ENCODE results near the gene TTLL9.

Gene TTLL9

GRCh38 chr20:31860390-31861134 is 9.9 kb upstream of the TTLL9 start:
- TF ChIP-seq, protein P1, sequence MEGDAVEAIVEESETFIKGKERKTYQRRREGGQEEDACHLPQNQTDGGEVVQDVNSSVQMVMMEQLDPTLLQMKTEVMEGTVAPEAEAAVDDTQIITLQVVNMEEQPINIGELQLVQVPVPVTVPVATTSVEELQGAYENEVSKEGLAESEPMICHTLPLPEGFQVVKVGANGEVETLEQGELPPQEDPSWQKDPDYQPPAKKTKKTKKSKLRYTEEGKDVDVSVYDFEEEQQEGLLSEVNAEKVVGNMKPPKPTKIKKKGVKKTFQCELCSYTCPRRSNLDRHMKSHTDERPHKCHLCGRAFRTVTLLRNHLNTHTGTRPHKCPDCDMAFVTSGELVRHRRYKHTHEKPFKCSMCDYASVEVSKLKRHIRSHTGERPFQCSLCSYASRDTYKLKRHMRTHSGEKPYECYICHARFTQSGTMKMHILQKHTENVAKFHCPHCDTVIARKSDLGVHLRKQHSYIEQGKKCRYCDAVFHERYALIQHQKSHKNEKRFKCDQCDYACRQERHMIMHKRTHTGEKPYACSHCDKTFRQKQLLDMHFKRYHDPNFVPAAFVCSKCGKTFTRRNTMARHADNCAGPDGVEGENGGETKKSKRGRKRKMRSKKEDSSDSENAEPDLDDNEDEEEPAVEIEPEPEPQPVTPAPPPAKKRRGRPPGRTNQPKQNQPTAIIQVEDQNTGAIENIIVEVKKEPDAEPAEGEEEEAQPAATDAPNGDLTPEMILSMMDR (IDR thresholded peaks at IDR 0.05; ENCODE audit: low read depth, low read length): no peak
- DNase-seq (ENCODE audit: extremely low read depth, low read depth): no peak

- TF ChIP-seq, protein P1 (IDR thresholded peaks at IDR 0.05; ENCODE audit: low read depth, low read length): no peak
- no peak for DNase-seq (ENCODE audit: extremely low read depth, low read depth)
Observed at GRCh38 chr20:31861135-31861384, 9.4 kb upstream of the TTLL9 start.

- DNase-seq (ENCODE audit: extremely low read depth, low read depth): no peak
- TF ChIP-seq, protein P1 (IDR thresholded peaks at IDR 0.05; ENCODE audit: low read depth, low read length): no peak
Observed at GRCh38 chr20:31861385-31862156, 8.9 kb upstream of the TTLL9 start.

GRCh38 chr20:31862157-31862470 is 8.3 kb upstream of the TTLL9 start:
- TF ChIP-seq, protein P1 (IDR thresholded peaks at IDR 0.05; ENCODE audit: low read depth, low read length): no peak
- DNase-seq (ENCODE audit: extremely low read depth, low read depth): no peak

DNA sequence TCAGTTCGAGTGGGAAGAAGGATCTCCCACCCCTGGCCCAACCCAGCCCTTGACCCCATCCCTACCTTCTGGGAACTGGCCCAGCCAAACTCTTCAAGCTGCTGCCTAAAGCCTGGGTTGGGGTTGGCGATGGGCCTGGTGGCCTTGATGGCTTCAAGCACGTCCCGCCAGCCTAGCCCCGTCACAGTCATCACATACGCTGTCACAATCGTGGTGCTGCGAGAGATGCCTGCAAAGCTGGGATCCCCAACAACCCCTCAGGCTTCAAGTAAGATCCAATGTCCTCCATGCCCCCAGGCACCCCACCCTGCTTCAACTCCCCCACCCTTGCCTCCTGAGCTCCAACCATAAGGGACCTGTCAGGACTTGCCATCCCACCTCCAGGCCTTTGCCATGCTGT is 7.9 kb upstream of the TTLL9 start:
- TF ChIP-seq, protein P1 (IDR thresholded peaks at IDR 0.05; ENCODE audit: low read depth, low read length): no peak
- no peak for DNase-seq (ENCODE audit: extremely low read depth, low read depth)

GRCh38 chr20:31863296-31864085 is 6.9 kb upstream of the TTLL9 start:
- DNase-seq (ENCODE audit: extremely low read depth, low read depth): no peak
- TF ChIP-seq, protein P1 (IDR thresholded peaks at IDR 0.05; ENCODE audit: low read depth, low read length): no peak

Data from AG09319 (cell line).